GM12878 (cell line): ENCODE measurements around the gene ARHGAP26. TPM values are rescaled to one million over a fixed set of nuclear protein-coding genes. Genes with fewer than 3 reads are reported as not detected.

ENCODE experiments used
- CUX1 ChIP-seq: IDR thresholded peaks from 2 replicates; pipeline ENCODE4 v1.6.1; 2012; ENCODE audit warnings: improper control_type of control experiment, low read depth, low read length; ENCODE audit not compliant: insufficient replicate concordance
- EGR1 ChIP-seq, 2 experiments: IDR thresholded peaks; 1 replicate in 1 of 2; 2 replicates in 1 of 2; pipeline ENCODE4 v1.6.1; 2011 to 2012; ENCODE audit warnings: low read depth in 2 of 2, low read length in 2 of 2, borderline replicate concordance in 1 of 2, mild to moderate bottlenecking in 1 of 2, moderate library complexity in 1 of 2
- NKRF ChIP-seq: fragments of 450-650 bp; conservative IDR thresholded peaks from 2 replicates; pipeline ENCODE4 v1.6.1; 2017; ENCODE audit warnings: mild to moderate bottlenecking, moderate library complexity
- PML ChIP-seq: IDR thresholded peaks from 2 replicates; pipeline ENCODE4 v1.6.1; 2012; ENCODE audit warnings: low read length, inconsistent platforms
- POLR2A ChIP-seq: IDR thresholded peaks from 2 replicates; pipeline ENCODE4 v1.6.1; 2011; ENCODE audit warnings: low read depth, mild to moderate bottlenecking, low read length
- YBX1 ChIP-seq: fragments of 450-650 bp; IDR thresholded peaks from 2 replicates; pipeline ENCODE4 v1.6.1; 2016; ENCODE audit warnings: antibody characterized with exemption
- polyA plus RNA-seq, 11 experiments: library from polyadenylated mRNA; depleted of rRNA in 4 of 11; unstranded in 6 of 11; stranded (reverse) in 5 of 11; fragments of >200 nt; fragmentation: Nextera tagmentation in 4 of 11; fragmentation: Illumina TruSeq in 1 of 11; extraction: Ambion mirVana in 4 of 11; extraction: Trizol in 1 of 11; gene quantifications; 1 replicate in 1 of 11; 2 replicates in 10 of 11; pipeline versions ENCODE4 v1.2.1 to v1.2.3, GENCODE V29; 2011 to 2016; ENCODE audit warnings: inconsistent platforms in 2 of 11, missing spikeins in 2 of 11, low read depth in 1 of 11
- total RNA-seq, 4 experiments: library from RNA; depleted of rRNA in 3 of 4; stranded (reverse); fragments of >200 nt in 3 of 4; fragmentation: Illumina TruSeq in 1 of 4; extraction: Trizol in 1 of 4; gene quantifications; 2 replicates each; pipeline versions ENCODE4 v1.2.1 to v1.2.3, GENCODE V29; 2013 to 2021
- TF ChIP-seq, protein P1 (sequence below): fragments of 450-650 bp; IDR thresholded peaks from 2 replicates; pipeline ENCODE4 v1.6.1; 2017; ENCODE audit warnings: low read depth, mild to moderate bottlenecking, moderate library complexity
- TF ChIP-seq, protein P2 (sequence below): fragments of 450-650 bp; IDR thresholded peaks from 2 replicates; pipeline ENCODE4 v1.6.1; 2017; ENCODE audit warnings: mild to moderate bottlenecking, moderate library complexity
- TF ChIP-seq, protein P3 (sequence below): fragments of 150-350 bp; IDR thresholded peaks from 2 replicates; pipeline ENCODE4 v1.6.1; 2016; ENCODE audit warnings: low read depth, low read length

The ARHGAP26 gene
- total and polyA plus RNA-seq, 10 of the 15 experiments (the other 5 are each of a cell fraction or from before 2014, with no cell fraction given) = 9.4 to 41.5 (median 19.3) TPM

DNA sequence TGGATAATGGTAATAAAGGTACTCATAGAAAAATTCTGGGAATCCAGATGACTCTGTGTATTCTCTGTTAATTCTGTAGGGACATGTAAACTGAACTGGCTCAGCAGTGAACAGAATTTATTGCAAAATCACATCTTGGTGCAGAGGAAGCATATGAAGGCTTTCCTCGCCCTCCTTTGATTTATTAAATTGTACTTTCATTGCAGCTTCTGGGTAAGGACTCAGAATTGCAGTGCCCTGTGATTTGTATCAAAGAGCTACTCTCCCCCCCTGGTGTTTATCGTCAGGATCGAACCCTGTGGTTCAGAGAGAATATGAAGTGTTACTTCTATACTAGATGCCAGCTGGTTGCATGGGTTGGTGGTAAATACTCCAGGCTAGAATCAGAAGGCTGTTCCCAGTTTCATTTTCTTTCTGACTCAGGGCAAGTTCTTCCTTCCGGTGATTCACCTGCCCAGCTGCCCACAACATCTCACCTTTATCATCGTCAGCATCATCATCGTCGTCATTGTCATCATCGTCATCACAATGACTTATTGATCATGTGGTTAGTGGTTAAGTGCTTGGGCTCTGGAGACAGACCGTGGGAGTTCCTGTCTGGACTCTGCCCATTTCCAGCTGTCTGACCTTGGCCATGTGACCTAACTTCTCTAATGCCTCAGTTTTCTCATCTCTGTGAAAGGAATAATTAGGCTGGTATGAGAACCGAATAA, 238.8 kb downstream of the ARHGAP26 start (continued):
- TF ChIP-seq, protein P1, sequence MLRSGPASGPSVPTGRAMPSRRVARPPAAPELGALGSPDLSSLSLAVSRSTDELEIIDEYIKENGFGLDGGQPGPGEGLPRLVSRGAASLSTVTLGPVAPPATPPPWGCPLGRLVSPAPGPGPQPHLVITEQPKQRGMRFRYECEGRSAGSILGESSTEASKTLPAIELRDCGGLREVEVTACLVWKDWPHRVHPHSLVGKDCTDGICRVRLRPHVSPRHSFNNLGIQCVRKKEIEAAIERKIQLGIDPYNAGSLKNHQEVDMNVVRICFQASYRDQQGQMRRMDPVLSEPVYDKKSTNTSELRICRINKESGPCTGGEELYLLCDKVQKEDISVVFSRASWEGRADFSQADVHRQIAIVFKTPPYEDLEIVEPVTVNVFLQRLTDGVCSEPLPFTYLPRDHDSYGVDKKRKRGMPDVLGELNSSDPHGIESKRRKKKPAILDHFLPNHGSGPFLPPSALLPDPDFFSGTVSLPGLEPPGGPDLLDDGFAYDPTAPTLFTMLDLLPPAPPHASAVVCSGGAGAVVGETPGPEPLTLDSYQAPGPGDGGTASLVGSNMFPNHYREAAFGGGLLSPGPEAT = peak; percentile 96
- TF ChIP-seq, protein P2, sequence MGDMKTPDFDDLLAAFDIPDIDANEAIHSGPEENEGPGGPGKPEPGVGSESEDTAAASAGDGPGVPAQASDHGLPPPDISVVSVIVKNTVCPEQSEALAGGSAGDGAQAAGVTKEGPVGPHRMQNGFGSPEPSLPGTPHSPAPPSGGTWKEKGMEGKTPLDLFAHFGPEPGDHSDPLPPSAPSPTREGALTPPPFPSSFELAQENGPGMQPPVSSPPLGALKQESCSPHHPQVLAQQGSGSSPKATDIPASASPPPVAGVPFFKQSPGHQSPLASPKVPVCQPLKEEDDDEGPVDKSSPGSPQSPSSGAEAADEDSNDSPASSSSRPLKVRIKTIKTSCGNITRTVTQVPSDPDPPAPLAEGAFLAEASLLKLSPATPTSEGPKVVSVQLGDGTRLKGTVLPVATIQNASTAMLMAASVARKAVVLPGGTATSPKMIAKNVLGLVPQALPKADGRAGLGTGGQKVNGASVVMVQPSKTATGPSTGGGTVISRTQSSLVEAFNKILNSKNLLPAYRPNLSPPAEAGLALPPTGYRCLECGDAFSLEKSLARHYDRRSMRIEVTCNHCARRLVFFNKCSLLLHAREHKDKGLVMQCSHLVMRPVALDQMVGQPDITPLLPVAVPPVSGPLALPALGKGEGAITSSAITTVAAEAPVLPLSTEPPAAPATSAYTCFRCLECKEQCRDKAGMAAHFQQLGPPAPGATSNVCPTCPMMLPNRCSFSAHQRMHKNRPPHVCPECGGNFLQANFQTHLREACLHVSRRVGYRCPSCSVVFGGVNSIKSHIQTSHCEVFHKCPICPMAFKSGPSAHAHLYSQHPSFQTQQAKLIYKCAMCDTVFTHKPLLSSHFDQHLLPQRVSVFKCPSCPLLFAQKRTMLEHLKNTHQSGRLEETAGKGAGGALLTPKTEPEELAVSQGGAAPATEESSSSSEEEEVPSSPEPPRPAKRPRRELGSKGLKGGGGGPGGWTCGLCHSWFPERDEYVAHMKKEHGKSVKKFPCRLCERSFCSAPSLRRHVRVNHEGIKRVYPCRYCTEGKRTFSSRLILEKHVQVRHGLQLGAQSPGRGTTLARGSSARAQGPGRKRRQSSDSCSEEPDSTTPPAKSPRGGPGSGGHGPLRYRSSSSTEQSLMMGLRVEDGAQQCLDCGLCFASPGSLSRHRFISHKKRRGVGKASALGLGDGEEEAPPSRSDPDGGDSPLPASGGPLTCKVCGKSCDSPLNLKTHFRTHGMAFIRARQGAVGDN = peak; percentile 50; the same call in 1 of the 2 replicates
- TF ChIP-seq YBX1 = peak; percentile 69; the same call in 1 of the 2 replicates
- TF ChIP-seq, protein P3, sequence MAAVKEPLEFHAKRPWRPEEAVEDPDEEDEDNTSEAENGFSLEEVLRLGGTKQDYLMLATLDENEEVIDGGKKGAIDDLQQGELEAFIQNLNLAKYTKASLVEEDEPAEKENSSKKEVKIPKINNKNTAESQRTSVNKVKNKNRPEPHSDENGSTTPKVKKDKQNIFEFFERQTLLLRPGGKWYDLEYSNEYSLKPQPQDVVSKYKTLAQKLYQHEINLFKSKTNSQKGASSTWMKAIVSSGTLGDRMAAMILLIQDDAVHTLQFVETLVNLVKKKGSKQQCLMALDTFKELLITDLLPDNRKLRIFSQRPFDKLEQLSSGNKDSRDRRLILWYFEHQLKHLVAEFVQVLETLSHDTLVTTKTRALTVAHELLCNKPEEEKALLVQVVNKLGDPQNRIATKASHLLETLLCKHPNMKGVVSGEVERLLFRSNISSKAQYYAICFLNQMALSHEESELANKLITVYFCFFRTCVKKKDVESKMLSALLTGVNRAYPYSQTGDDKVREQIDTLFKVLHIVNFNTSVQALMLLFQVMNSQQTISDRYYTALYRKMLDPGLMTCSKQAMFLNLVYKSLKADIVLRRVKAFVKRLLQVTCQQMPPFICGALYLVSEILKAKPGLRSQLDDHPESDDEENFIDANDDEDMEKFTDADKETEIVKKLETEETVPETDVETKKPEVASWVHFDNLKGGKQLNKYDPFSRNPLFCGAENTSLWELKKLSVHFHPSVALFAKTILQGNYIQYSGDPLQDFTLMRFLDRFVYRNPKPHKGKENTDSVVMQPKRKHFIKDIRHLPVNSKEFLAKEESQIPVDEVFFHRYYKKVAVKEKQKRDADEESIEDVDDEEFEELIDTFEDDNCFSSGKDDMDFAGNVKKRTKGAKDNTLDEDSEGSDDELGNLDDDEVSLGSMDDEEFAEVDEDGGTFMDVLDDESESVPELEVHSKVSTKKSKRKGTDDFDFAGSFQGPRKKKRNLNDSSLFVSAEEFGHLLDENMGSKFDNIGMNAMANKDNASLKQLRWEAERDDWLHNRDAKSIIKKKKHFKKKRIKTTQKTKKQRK = no peak
- TF ChIP-seq NKRF = no peak; the same call in 1 of the 2 replicates
- no peak for TF ChIP-seq EGR1 (IDR thresholded peaks at IDR 0.05; ENCODE audit: borderline replicate concordance in 1 of 2, low read depth in 2 of 2, low read length in 2 of 2)
- TF ChIP-seq PML = 0 out of 2 replicates have a peak, but pooled peaks have one; percentile 71
- peak; percentile 84 for TF ChIP-seq CUX1
- TF ChIP-seq POLR2A = no peak
